Panc1 (cell line): ENCODE results near the gene WDR93. TPM values are rescaled to one million over a fixed set of nuclear protein-coding genes. Genes with fewer than 3 reads are reported as not detected.

Source experiments
- ATAC-seq: fragments of 200-7000 bp; cut with Tn5 transposase; 2 replicates; pipeline ENCODE4 v1.9.1; 2020; ENCODE audit warnings: mild to moderate bottlenecking, moderate library complexity
- BruUV-seq: library from RNA; stranded (reverse); fragments of 400-500 nt; replicated peaks from 2 replicates; lab custom pipeline; 2021; lab: Mats Ljungman, UMichigan
- CTCF ChIA-PET: fragments of 300-600 bp; sonication (Branson Sonifier 250); formaldehyde crosslinking; loops from one replicate; lab custom pipeline; 2022; ENCODE audit warnings: antibody characterized with exemption; lab: Charles Lee
- POLR2A ChIA-PET: fragments of 300-600 bp; sonication (Branson Sonifier 250); formaldehyde crosslinking; loops from one replicate; lab custom pipeline; 2022; ENCODE audit warnings: antibody characterized with exemption; lab: Charles Lee
- DNase-seq: peaks from one replicate; pipeline ENCODE4 v3.0.0-alpha.2; 2010; ENCODE audit warnings: low read depth, low spot score
- H3K27ac ChIP-seq: 2 replicates; pipeline ENCODE4 v1.5.1; 2011; ENCODE audit warnings: mild to moderate bottlenecking, low read length, inconsistent platforms
- H3K27me3 ChIP-seq: fragments of 200-500 bp; sonication (Bioruptor generic); 2 replicates; pipeline ENCODE4 v1.6.0; 2014; ENCODE audit warnings: low read length, inconsistent platforms; ENCODE audit not compliant: control insufficient read depth, insufficient read depth
- H3K36me3 ChIP-seq: fragments of 200-500 bp; sonication (Bioruptor generic); 2 replicates; pipeline ENCODE4 v1.5.1; 2014; ENCODE audit warnings: inconsistent platforms, mild to moderate bottlenecking, low read length, moderate library complexity; ENCODE audit not compliant: control insufficient read depth, insufficient read depth
- H3K4me1 ChIP-seq: 2 replicates; pipeline ENCODE4 v1.5.1; 2011; ENCODE audit warnings: inconsistent platforms, mild to moderate bottlenecking, low read length, moderate library complexity; ENCODE audit not compliant: control insufficient read depth, insufficient read depth
- H3K4me3 ChIP-seq, 2 experiments: 2 replicates each; pipeline ENCODE4 v1.5.1; 2011 to 2012; ENCODE audit warnings: low read depth in 2 of 2, low read length in 2 of 2, mild to moderate bottlenecking in 2 of 2, inconsistent platforms in 1 of 2, moderate library complexity in 1 of 2
- H3K9me3 ChIP-seq: fragments of 200-500 bp; sonication (Bioruptor generic); 2 replicates; pipeline ENCODE4 v1.5.1; 2014; ENCODE audit warnings: low read depth, mild to moderate bottlenecking, inconsistent platforms, low read length, moderate library complexity; ENCODE audit not compliant: control insufficient read depth, insufficient read depth
- CTCF ChIP-seq: fragments of 450-650 bp; IDR thresholded peaks from 2 replicates; pipeline ENCODE4 v1.5.1; 2017; ENCODE audit warnings: mild to moderate bottlenecking
- POLR2AphosphoS5 ChIP-seq: IDR thresholded peaks from 2 replicates; pipeline ENCODE4 v1.6.1; 2012; ENCODE audit warnings: mild to moderate bottlenecking, low read depth, low read length, moderate library complexity
- SIN3A ChIP-seq: IDR thresholded peaks from 2 replicates; pipeline ENCODE4 v1.6.1; 2012; ENCODE audit warnings: low read depth, mild to moderate bottlenecking, low read length, moderate library complexity, borderline replicate concordance; ENCODE audit not compliant: insufficient read depth
- TCF7L2 ChIP-seq: IDR thresholded peaks from 2 replicates; pipeline ENCODE4 v1.6.1; 2011; ENCODE audit warnings: mild to moderate bottlenecking, low read depth, low read length, inconsistent platforms
- in situ Hi-C: cut with HindIII; loops from 2 replicates; pipeline ENCODE4 v1.10.0; 2016; ENCODE audit warnings: low sequenced_read_pairs, low pct_unique_long_range_greater_than_20kb
- intact Hi-C: fragments of 100-400 bp; cut with micrococcal nuclease; formaldehyde crosslinking; loops from one replicate; pipeline ENCODE4 v1.10.0; 2022; ENCODE audit not compliant: unreplicated experiment
- total RNA-seq: library from RNA; stranded (reverse); gene quantifications from one replicate; pipeline ENCODE4 v1.2.1, GENCODE V29; 2021; ENCODE audit not compliant: unreplicated experiment
- TF ChIP-seq, protein P1 (sequence below), 2 experiments: IDR thresholded peaks; 2 replicates each; pipeline ENCODE4 v1.6.1; 2011 to 2012; ENCODE audit warnings: low read depth in 2 of 2, control low read depth in 1 of 2, low read length in 1 of 2, mild to moderate bottlenecking in 1 of 2, moderate library complexity in 1 of 2; ENCODE audit not compliant: insufficient read depth in 1 of 2

WDR93 gene
- total RNA-seq, 1 experiment from 2014 or later, result 0.18 TPM

- CTCF ChIA-PET, result interaction anchor here (0.6 kb wide), 1 partner anchor 114 kb away, joined by 3 read pairs; no protein-coding TSS in a partner anchor
- no peaks in the 10 kb centered on the region for H3K9me3 ChIP-seq
- POLR2A ChIA-PET, result no interaction called here
- DNase-seq (no peak), ATAC-seq (no peak)
- no peak overlapping the region for H3K27ac ChIP-seq
- no peaks in the 10 kb centered on the region for H3K36me3 ChIP-seq
- no TSS peak for BruUV-seq
- TF ChIP-seq SIN3A (no peak), POLR2AphosphoS5 (no peak), TCF7L2 (no peak), CTCF (no peak)
- TF ChIP-seq, protein P1, sequence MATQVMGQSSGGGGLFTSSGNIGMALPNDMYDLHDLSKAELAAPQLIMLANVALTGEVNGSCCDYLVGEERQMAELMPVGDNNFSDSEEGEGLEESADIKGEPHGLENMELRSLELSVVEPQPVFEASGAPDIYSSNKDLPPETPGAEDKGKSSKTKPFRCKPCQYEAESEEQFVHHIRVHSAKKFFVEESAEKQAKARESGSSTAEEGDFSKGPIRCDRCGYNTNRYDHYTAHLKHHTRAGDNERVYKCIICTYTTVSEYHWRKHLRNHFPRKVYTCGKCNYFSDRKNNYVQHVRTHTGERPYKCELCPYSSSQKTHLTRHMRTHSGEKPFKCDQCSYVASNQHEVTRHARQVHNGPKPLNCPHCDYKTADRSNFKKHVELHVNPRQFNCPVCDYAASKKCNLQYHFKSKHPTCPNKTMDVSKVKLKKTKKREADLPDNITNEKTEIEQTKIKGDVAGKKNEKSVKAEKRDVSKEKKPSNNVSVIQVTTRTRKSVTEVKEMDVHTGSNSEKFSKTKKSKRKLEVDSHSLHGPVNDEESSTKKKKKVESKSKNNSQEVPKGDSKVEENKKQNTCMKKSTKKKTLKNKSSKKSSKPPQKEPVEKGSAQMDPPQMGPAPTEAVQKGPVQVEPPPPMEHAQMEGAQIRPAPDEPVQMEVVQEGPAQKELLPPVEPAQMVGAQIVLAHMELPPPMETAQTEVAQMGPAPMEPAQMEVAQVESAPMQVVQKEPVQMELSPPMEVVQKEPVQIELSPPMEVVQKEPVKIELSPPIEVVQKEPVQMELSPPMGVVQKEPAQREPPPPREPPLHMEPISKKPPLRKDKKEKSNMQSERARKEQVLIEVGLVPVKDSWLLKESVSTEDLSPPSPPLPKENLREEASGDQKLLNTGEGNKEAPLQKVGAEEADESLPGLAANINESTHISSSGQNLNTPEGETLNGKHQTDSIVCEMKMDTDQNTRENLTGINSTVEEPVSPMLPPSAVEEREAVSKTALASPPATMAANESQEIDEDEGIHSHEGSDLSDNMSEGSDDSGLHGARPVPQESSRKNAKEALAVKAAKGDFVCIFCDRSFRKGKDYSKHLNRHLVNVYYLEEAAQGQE (IDR thresholded peaks at IDR 0.05; ENCODE audit: insufficient read depth in 1 of 2, low read depth in 2 of 2, low read length in 1 of 2), result no peak
- intact Hi-C loops, result no loop called here
- in situ Hi-C loops, result no loop called here
- no peak overlapping the region for H3K4me3 ChIP-seq
- H3K4me1 ChIP-seq, result no peaks in the 10 kb centered on the region; the same call in 1 of the 2 replicates
- H3K27me3 ChIP-seq, result no peaks in the 10 kb centered on the region; the same call in 1 of the 2 replicates
Observed at GRCh38 chr15:89659295-89659694, 31.3 kb upstream of the WDR93 start.

GRCh38 chr15:89660556-89660955, 30.1 kb upstream of the WDR93 start:
- BruUV-seq, result no TSS peak
- TF ChIP-seq CTCF (no peak), SIN3A (no peak)
- TF ChIP-seq, protein P1 (IDR thresholded peaks at IDR 0.05; ENCODE audit: insufficient read depth in 1 of 2, low read depth in 2 of 2, low read length in 1 of 2), result no peak
- CTCF ChIA-PET, result no interaction called here
- intact Hi-C loops, result no loop called here
- no peaks in the 10 kb centered on the region; the same call in 1 of the 2 replicates for H3K27me3 ChIP-seq
- no peaks in the 10 kb centered on the region for H3K9me3 ChIP-seq
- no peak overlapping the region for H3K27ac ChIP-seq
- no peaks in the 10 kb centered on the region for H3K36me3 ChIP-seq
- H3K4me3 ChIP-seq, result no peak overlapping the region
- H3K4me1 ChIP-seq, result peaks cover 5% of the 10 kb centered on the region
- in situ Hi-C loops, result no loop called here
- no peak for ATAC-seq
- no peak for DNase-seq
- POLR2A ChIA-PET, result no interaction called here
